ENCODE data around the gene PIK3CD. TPM values are rescaled to one million over a fixed set of nuclear protein-coding genes. Genes with fewer than 3 reads are reported as not detected.

Gene PIK3CD
- total RNA-seq, 1 experiment from 2014 or later: 10.3 TPM

DNA sequence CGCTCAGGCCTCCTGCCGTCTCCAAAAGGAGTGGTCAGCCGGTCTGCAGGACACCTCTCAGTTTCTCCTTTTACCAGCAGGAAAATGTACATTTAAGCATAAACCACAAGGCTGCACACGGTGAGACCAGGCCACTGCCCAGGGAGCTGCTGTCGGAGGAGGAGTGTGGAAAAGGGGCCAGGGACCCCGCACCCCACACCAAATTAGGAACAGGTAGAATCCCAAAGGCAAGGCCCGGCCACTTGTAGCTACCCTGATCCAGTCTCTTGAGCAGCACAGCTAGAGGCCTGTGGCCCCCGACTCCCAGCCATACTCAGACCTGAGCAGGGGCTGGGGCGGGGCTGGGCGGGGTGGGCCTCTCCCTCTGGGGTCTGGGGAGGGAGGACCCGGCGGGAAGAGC is 78.0 kb downstream of the PIK3CD start:
- Histone ChIP-seq H3K4me2 (no peak overlapping the region), H3K4me1 (replicated peaks; ENCODE audit: insufficient read depth) (no peaks in the 10 kb centered on the region), H3K79me2 (ENCODE audit: low read depth) (no peaks in the 10 kb centered on the region), H3K4me3 (no peak overlapping the region), H4K20me1 (ENCODE audit: insufficient read depth) (no peaks in the 10 kb centered on the region; the same call in 1 of the 2 replicates), H3K27ac (no peak overlapping the region), H3F3A (ENCODE audit: insufficient read depth, low read depth) (no peaks in the 10 kb centered on the region), H2AFZ (no peak overlapping the region), H3K9me3 (ENCODE audit: insufficient read depth, low read depth) (no peaks in the 10 kb centered on the region), H3K9me2 (ENCODE audit: insufficient read depth) (no peaks in the 10 kb centered on the region), H3K27me3 (ENCODE audit: insufficient read depth, low read depth) (no peaks in the 10 kb centered on the region), H3K36me3 (ENCODE audit: low read depth) (no peaks in the 10 kb centered on the region)
- ChIA-PET POLR2A (ENCODE audit: unreplicated experiment) (no interaction called here), CTCF (interaction anchor here (0.7 kb wide), 1 partner anchor 38 kb away, joined by 3 read pairs; no protein-coding TSS in a partner anchor)
- no TSS peak for BruUV-seq (replicated peaks)
- TF ChIP-seq, protein P1, sequence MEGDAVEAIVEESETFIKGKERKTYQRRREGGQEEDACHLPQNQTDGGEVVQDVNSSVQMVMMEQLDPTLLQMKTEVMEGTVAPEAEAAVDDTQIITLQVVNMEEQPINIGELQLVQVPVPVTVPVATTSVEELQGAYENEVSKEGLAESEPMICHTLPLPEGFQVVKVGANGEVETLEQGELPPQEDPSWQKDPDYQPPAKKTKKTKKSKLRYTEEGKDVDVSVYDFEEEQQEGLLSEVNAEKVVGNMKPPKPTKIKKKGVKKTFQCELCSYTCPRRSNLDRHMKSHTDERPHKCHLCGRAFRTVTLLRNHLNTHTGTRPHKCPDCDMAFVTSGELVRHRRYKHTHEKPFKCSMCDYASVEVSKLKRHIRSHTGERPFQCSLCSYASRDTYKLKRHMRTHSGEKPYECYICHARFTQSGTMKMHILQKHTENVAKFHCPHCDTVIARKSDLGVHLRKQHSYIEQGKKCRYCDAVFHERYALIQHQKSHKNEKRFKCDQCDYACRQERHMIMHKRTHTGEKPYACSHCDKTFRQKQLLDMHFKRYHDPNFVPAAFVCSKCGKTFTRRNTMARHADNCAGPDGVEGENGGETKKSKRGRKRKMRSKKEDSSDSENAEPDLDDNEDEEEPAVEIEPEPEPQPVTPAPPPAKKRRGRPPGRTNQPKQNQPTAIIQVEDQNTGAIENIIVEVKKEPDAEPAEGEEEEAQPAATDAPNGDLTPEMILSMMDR (conservative IDR thresholded peaks at IDR 0.05): no peak
- TF ChIP-seq EZH2 (IDR thresholded peaks at IDR 0.05; ENCODE audit: low read depth): no peak
- DNase-seq: no peak
- intact Hi-C loops (cut with micrococcal nuclease; ENCODE audit: unreplicated experiment): no loop called here

DNA sequence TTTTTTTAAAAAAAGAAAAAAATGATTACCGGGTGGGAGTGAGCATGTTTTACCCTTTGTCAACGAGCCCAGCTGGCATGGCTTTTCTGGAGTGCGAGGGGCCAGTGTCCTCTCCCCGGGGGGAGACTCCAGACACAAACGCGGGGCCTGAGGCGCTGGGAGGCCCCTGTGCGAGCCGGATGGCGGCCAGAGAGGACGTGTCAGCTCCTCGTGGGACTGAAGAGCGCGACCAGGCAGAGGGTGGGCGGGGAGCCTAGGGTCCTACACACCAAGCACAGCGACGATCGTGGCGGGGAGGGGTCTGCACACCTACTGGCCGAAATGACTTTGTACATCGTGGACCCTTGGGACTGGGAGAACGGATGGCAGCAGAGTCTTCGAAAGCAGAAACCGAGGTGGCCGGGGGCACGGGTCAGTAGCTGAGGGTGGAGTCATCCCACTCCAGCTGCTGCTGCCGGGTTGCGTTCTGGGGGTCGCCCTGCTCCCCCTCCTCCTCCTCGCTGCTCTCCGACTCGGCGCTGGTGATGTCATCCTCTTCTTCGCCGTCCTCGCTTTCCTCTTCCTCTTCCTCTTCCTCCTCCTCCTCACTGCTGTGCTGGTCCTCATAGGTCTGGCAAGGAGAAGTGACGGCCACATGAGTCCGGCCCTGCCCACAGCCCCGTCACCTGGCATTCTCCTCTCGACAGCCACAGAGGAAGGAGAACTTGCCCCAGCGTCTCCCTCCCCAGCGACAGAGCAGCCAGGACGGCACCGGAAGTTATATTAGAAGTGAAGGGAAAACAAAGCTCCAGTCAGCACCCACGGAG is 78.8 kb downstream of the PIK3CD start:
- Histone ChIP-seq H3K27ac (no peak overlapping the region), H3K4me1 (replicated peaks; ENCODE audit: insufficient read depth) (no peaks in the 10 kb centered on the region), H3K79me2 (ENCODE audit: low read depth) (no peaks in the 10 kb centered on the region), H3K9me2 (ENCODE audit: insufficient read depth) (no peaks in the 10 kb centered on the region), H3K9me3 (ENCODE audit: insufficient read depth, low read depth) (no peaks in the 10 kb centered on the region), H3K36me3 (ENCODE audit: low read depth) (no peaks in the 10 kb centered on the region), H2AFZ (no peak overlapping the region), H3F3A (ENCODE audit: insufficient read depth, low read depth) (no peaks in the 10 kb centered on the region), H3K27me3 (ENCODE audit: insufficient read depth, low read depth) (no peaks in the 10 kb centered on the region), H3K4me2 (no peak overlapping the region), H3K4me3 (no peak overlapping the region), H4K20me1 (ENCODE audit: insufficient read depth) (no peaks in the 10 kb centered on the region; the same call in 1 of the 2 replicates)
- TSS peak; percentile 28 for BruUV-seq (replicated peaks)
- ChIA-PET CTCF (interaction anchor here (0.7 kb wide), 1 partner anchor 38 kb away, joined by 3 read pairs; no protein-coding TSS in a partner anchor), POLR2A (ENCODE audit: unreplicated experiment) (no interaction called here)
- intact Hi-C loops (cut with micrococcal nuclease; ENCODE audit: unreplicated experiment): no loop called here
- DNase-seq: no peak
- TF ChIP-seq EZH2 (IDR thresholded peaks at IDR 0.05; ENCODE audit: low read depth): no peak
- TF ChIP-seq, protein P1 (conservative IDR thresholded peaks at IDR 0.05): no peak

DNA sequence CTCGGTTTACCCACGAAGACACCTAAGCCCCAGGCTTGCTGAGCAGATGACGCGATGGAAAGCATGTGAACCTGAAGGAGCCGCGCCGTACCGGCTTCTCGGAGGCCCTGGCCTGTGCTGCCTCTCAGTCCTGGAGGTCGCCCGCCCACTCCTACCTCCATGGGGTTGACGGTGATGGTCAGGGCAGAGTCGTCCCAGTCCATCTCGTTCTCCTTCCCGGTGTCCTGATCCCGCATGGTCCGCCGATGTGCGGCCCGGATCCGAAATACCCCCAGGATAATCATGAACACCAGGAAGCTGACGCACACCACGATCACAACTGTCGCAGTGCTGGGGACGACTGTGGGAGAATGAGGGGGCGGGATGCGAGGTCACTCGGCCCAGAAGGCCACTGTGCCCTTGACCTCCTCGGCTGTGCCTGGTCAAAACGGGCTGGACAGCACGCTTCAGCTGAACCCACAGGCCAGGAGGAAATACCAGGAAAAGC is 79.6 kb downstream of the PIK3CD start:
- no peak for DNase-seq
- Histone ChIP-seq H3K4me1 (replicated peaks; ENCODE audit: insufficient read depth) (no peaks in the 10 kb centered on the region), H3F3A (ENCODE audit: insufficient read depth, low read depth) (no peaks in the 10 kb centered on the region), H3K27me3 (ENCODE audit: insufficient read depth, low read depth) (no peaks in the 10 kb centered on the region), H3K79me2 (ENCODE audit: low read depth) (no peaks in the 10 kb centered on the region), H3K9me2 (ENCODE audit: insufficient read depth) (no peaks in the 10 kb centered on the region), H3K27ac (no peak overlapping the region), H3K36me3 (ENCODE audit: low read depth) (no peaks in the 10 kb centered on the region), H3K4me2 (no peak overlapping the region), H2AFZ (no peak overlapping the region), H4K20me1 (ENCODE audit: insufficient read depth) (no peaks in the 10 kb centered on the region; the same call in 1 of the 2 replicates), H3K9me3 (ENCODE audit: insufficient read depth, low read depth) (no peaks in the 10 kb centered on the region), H3K4me3 (no peak overlapping the region)
- TF ChIP-seq, protein P1 (conservative IDR thresholded peaks at IDR 0.05): no peak
- TF ChIP-seq EZH2 (IDR thresholded peaks at IDR 0.05; ENCODE audit: low read depth): no peak
- ChIA-PET CTCF (no interaction called here), POLR2A (ENCODE audit: unreplicated experiment) (no interaction called here)
- no TSS peak for BruUV-seq (replicated peaks)
- intact Hi-C loops (cut with micrococcal nuclease; ENCODE audit: unreplicated experiment): no loop called here

Measured in PC-9 (cell line).